Central memory CD8-positive, alpha-beta T cell (primary cell): ENCODE data around the gene PRKCH.

Experiments used
- ATAC-seq: fragments of 150-1000 bp; cut with Tn5 transposase; replicated peaks from 2 replicates; pipeline ENCODE4 v1.10.0; 2022; ENCODE audit warnings: mild to moderate bottlenecking, moderate FRiP score, moderate number of reproducible peaks; ENCODE audit not compliant: poor library complexity, severe bottlenecking; ENCODE audit errors: extremely low read depth
- DNase-seq, 2 donors: peaks; one replicate each; pipeline ENCODE4 v3.0.0; 2021; ENCODE audit warnings: low spot score in 2 of 2
- H3K27ac Mint-ChIP-seq: one replicate; pipeline ENCODE4 v1.8.0; 2022; ENCODE audit warnings: low read depth, mild to moderate bottlenecking, moderate library complexity, mixed read lengths
- H3K27me3 Mint-ChIP-seq: one replicate; pipeline ENCODE4 v1.8.0; 2022; ENCODE audit warnings: mixed read lengths
- H3K36me3 Mint-ChIP-seq: one replicate; pipeline ENCODE4 v1.8.0; 2022; ENCODE audit warnings: mild to moderate bottlenecking, moderate library complexity, mixed read lengths; ENCODE audit not compliant: insufficient read depth
- H3K4me1 Mint-ChIP-seq: one replicate; pipeline ENCODE4 v1.8.0; 2022; ENCODE audit warnings: mixed read lengths
- H3K4me3 Mint-ChIP-seq: one replicate; pipeline ENCODE4 v1.8.0; 2022; ENCODE audit warnings: mild to moderate bottlenecking, moderate library complexity, mixed read lengths
- H3K9me3 Mint-ChIP-seq: one replicate; pipeline ENCODE4 v1.8.0; 2022; ENCODE audit warnings: mixed read lengths

Gene PRKCH

GRCh38 chr14:61330511-61330910, 9.1 kb downstream of the PRKCH start:
- DNase-seq (no peak), ATAC-seq (no peak)
- Mint-ChIP-seq H3K36me3 (peaks cover 47% of the 10 kb centered on the region), H3K27ac (peak overlapping the region; percentile 90), H3K9me3 (no peaks in the 10 kb centered on the region), H3K4me3 (no peak overlapping the region), H3K27me3 (no peaks in the 10 kb centered on the region), H3K4me1 (peaks cover 81% of the 10 kb centered on the region)

DNA sequence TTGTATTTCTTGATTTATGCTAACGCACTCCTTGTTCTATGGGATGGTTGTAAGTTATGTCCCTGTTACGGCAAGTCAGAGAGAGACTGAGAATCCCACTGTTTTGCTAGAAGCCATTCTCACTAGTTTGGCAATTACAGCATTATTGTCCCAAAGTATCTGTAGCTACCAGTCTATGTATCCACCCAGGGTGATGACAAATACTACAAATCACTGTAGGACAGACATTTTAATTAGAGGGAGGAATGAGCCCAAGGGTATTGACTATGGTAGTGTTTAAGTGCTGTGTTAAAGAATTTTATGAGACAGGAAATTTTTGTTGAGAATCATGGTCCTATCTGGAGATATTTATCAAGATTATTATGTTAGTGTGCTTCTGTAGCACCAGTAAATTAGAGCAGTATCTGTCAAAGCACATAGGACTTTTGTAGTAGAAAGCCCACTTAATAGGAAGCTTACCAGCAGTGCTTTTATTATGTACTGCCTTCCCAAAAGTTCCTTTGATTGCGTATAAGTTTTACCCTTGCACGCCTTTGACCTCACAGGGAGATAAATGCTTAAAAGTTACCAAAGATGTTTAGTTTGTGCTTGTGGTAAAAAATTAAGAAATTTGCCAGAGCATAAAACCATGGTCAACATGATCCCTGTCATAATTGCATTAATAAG, 10.7 kb downstream of the PRKCH start:
- peaks cover 53% of the 10 kb centered on the region for H3K36me3 Mint-ChIP-seq
- H3K27me3 Mint-ChIP-seq, result no peaks in the 10 kb centered on the region
- DNase-seq, result no peak
- H3K4me1 Mint-ChIP-seq, result peaks cover 77% of the 10 kb centered on the region
- H3K4me3 Mint-ChIP-seq, result peak overlapping the region; percentile 83
- peak overlapping the region; percentile 91 for H3K27ac Mint-ChIP-seq
- no peaks in the 10 kb centered on the region for H3K9me3 Mint-ChIP-seq
- ATAC-seq, result no peak

- Mint-ChIP-seq H3K27ac (peak overlapping the region; percentile 91), H3K4me3 (peak overlapping the region; percentile 83), H3K9me3 (no peaks in the 10 kb centered on the region), H3K36me3 (peaks cover 51% of the 10 kb centered on the region), H3K27me3 (no peaks in the 10 kb centered on the region), H3K4me1 (peaks cover 76% of the 10 kb centered on the region)
- ATAC-seq (no peak), DNase-seq (no peak)
Observed at GRCh38 chr14:61332658-61333029, 11.3 kb downstream of the PRKCH start.

- ATAC-seq (no peak), DNase-seq (no peak)
- H3K9me3 Mint-ChIP-seq, result no peaks in the 10 kb centered on the region
- H3K4me3 Mint-ChIP-seq, result peak overlapping the region; percentile 83
- H3K4me1 Mint-ChIP-seq, result peaks cover 79% of the 10 kb centered on the region
- H3K27ac Mint-ChIP-seq, result peak overlapping the region; percentile 91
- no peaks in the 10 kb centered on the region for H3K27me3 Mint-ChIP-seq
- peaks cover 55% of the 10 kb centered on the region for H3K36me3 Mint-ChIP-seq
Observed at GRCh38 chr14:61333087-61333486, 11.7 kb downstream of the PRKCH start.

DNA sequence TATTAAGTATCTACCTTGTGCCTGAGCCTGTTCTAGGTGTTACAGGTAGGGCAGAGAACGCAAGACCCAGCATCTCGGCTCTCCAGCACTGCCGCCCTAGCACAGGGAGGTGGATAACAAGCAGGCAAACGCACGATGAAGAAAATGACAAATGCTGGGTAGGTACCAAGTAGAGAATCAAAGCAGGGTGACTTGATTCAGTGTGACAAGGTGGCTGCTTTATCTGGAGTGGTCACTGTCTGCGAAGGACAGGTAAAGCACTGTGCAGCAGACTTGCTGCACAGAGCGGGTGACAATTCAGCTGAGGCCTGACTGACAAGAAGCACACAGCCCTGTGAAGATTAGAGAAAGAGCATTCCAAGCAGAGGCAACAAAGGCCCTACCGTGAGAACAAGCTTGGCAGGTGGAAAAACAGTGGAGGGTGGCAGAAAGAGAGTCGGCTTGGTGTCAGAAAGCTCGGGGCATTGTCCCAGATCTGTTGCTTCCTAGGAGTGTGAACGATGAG, 12.9 kb downstream of the PRKCH start:
- DNase-seq (no peak), ATAC-seq (no peak)
- H3K36me3 Mint-ChIP-seq, result peaks cover 48% of the 10 kb centered on the region
- H3K27ac Mint-ChIP-seq, result peak overlapping the region; percentile 91
- no peaks in the 10 kb centered on the region for H3K9me3 Mint-ChIP-seq
- peak overlapping the region; percentile 75 for H3K4me3 Mint-ChIP-seq
- peaks cover 79% of the 10 kb centered on the region for H3K4me1 Mint-ChIP-seq
- H3K27me3 Mint-ChIP-seq, result no peaks in the 10 kb centered on the region

DNA sequence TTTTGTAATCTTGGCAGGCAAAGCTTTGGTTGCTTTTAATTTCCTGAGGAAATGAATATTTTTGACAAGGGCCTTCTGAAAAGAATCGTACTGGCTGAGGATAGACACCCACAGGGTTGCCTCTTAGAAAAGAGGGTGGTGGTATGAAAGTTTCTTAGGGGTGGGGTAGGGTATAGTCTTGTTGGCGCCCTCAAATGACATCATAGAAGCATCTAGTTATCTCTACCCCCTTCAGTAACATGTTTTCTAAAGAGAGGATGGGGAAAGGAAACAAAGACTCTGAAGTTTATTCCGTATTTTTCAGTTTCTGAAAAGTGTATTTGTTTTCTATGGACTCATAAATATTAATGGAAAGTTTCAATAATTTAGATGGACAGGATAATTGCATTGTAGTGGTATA, 13.7 kb downstream of the PRKCH start:
- peak overlapping the region; percentile 75 for H3K4me3 Mint-ChIP-seq
- no peaks in the 10 kb centered on the region for H3K9me3 Mint-ChIP-seq
- H3K27me3 Mint-ChIP-seq, result no peaks in the 10 kb centered on the region
- no peak for DNase-seq
- H3K36me3 Mint-ChIP-seq, result peaks cover 50% of the 10 kb centered on the region
- peaks cover 75% of the 10 kb centered on the region for H3K4me1 Mint-ChIP-seq
- H3K27ac Mint-ChIP-seq, result peak overlapping the region; percentile 91
- no peak for ATAC-seq

DNA sequence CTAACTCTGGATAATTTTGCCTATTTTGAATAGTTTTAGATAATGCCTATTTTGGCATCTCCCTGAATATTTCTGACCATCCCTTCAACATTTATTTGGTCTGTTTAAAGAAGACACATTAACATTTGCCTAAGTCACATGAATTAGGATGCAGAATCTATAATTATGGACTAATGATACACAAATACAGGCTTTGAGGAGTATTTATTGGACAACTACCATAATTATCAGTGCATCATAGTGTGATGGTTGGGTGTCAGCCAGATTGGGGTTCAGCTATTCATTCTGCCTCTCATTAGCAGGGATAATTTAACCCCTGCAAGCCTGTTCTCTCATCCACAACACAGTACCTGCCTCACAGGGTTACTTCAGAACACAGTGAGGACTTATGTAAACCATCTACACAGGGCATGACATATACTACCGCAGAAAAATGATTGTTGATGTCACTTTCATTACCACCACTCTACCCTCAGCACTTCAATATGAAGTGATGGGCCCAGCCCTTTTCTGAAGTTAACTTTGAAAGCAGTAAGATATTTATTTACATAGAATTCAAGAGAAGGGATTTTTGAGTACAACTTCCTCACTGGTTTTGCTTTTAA, 14.4 kb downstream of the PRKCH start:
- Mint-ChIP-seq H3K27ac (peak overlapping the region; percentile 91), H3K4me1 (peaks cover 75% of the 10 kb centered on the region), H3K36me3 (peaks cover 48% of the 10 kb centered on the region), H3K4me3 (peak overlapping the region; percentile 75), H3K9me3 (no peaks in the 10 kb centered on the region), H3K27me3 (no peaks in the 10 kb centered on the region)
- DNase-seq (peak in 1 of 2 donors; percentile 32), ATAC-seq (peak; percentile 70)

- Mint-ChIP-seq H3K4me1 (peaks cover 83% of the 10 kb centered on the region), H3K4me3 (peak overlapping the region; percentile 61), H3K9me3 (no peaks in the 10 kb centered on the region), H3K36me3 (peaks cover 60% of the 10 kb centered on the region), H3K27me3 (no peaks in the 10 kb centered on the region), H3K27ac (peak overlapping the region; percentile 91)
- DNase-seq (peak; percentile 46 to 83), ATAC-seq (peak; percentile 61)
Observed at GRCh38 chr14:61337893-61338292, 16.5 kb downstream of the PRKCH start.

DNA sequence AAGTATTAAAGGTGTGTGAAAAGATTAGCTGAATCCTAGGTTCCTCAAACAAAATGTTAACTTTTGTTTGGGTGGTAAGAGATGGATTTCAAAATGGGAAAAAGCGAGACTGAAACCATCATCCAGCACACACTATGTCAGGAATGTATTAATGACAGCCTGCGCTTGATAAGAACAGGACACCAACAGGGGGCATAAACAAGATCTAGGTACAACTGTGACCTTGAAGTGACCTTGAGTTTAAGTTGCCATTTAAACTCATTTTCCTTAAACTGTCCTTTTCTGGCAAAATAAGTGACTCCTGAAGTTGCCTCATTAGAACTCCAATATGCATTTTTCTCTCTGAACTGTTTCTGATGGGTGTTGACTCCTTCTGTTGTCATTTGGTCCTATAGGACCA, 17.1 kb downstream of the PRKCH start:
- Mint-ChIP-seq H3K36me3 (peaks cover 63% of the 10 kb centered on the region), H3K4me1 (peaks cover 86% of the 10 kb centered on the region)

DNA sequence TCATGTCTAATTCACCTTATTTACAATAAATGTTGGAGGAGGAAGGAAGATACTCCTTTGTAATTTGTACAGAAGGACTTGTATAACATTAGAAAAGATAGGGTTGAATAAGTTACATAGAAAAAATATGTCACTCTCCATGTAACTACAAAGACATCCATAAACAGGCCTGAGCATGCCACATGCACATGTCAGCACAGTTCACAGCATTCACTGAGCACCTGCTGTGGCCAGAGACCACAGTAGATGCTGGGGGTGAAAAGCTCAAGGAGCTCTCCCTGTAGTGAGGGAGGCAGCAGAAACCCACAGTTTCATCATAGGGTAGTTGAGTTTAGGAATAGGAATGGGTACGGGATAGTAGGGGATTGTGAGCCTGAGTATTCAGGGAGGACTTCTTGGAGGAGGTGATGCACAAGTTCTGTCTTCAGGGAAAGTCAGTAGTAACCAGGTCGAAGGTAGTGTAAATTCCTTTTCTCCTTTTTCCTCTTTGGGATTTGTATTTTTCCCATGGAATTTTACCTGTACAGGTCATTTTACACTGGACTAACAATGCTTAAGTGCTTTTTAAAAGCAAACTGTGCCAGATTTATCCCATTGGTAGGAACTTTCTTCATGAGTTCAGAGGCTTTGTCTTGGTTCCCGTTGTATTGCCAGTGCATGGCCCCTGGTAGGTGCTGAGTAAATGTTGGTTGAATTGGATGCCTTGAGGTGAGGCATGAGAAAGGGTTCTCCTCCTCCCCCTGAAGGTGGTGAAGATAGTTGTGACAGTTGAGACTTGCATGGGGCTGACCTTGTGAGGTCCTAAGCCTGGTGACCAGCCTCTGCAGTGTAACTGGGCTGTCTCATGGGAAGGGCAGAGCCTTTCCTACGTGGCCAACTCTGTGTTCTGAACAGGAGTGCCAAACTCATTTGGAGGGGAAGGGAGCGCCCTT, 20.2 kb downstream of the PRKCH start:
- Mint-ChIP-seq H3K27me3 (no peaks in the 10 kb centered on the region), H3K9me3 (no peaks in the 10 kb centered on the region), H3K4me1 (peaks cover 86% of the 10 kb centered on the region), H3K36me3 (peaks cover 54% of the 10 kb centered on the region), H3K4me3 (peak overlapping the region; percentile 76), H3K27ac (peak overlapping the region; percentile 91)
- DNase-seq, result no peak
- ATAC-seq, result no peak

More for the DNA sequence above, 17.1 kb downstream of the PRKCH start:
- Mint-ChIP-seq H3K27me3 (no peaks in the 10 kb centered on the region), H3K4me3 (peak overlapping the region; percentile 61), H3K9me3 (no peaks in the 10 kb centered on the region), H3K27ac (peak overlapping the region; percentile 91)
- ATAC-seq, result no peak
- DNase-seq, result no peak

DNA sequence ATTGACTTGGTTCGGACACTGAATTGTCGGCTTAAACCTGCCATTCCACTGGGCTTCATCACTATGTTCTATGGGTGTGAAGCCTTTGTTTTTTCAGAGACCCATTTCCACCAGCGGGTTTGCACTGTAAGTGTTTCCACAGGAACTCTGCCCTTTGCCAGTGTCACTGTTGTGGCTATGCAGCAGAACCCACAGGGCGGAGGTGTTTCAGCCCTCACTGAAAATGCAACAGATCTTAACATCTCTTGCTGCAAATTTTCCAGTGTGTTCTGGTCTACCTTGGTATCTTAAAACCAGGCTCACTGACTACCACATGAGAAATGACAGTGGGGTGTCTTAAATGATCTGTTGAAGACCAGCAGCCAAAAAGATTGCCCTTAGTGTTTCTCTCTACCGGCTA, 21.1 kb downstream of the PRKCH start:
- Mint-ChIP-seq H3K9me3 (no peaks in the 10 kb centered on the region), H3K27ac (peak overlapping the region; percentile 91), H3K27me3 (no peaks in the 10 kb centered on the region), H3K4me1 (peaks cover 93% of the 10 kb centered on the region), H3K4me3 (peak overlapping the region; percentile 76), H3K36me3 (peaks cover 49% of the 10 kb centered on the region)
- DNase-seq (peak; percentile 64 to 86), ATAC-seq (peak; percentile 66)

GRCh38 chr14:61342932-61343331, 21.6 kb downstream of the PRKCH start:
- no peaks in the 10 kb centered on the region for H3K9me3 Mint-ChIP-seq
- no peak for ATAC-seq
- DNase-seq, result no peak
- H3K27ac Mint-ChIP-seq, result peak overlapping the region; percentile 91
- peaks cover 93% of the 10 kb centered on the region for H3K4me1 Mint-ChIP-seq
- peak overlapping the region; percentile 76 for H3K4me3 Mint-ChIP-seq
- no peaks in the 10 kb centered on the region for H3K27me3 Mint-ChIP-seq
- peaks cover 45% of the 10 kb centered on the region for H3K36me3 Mint-ChIP-seq
